A549 (cell line): ENCODE results near the gene ANK2.

Experiments used
- BCL3 ChIP-seq: fragments of >200 bp; sonication (Bioruptor Twin); formaldehyde crosslinking; IDR thresholded peaks from 3 replicates; pipeline ENCODE4 v1.6.1; 2016
- FOSB ChIP-seq: fragments of 250-450 bp; sonication (Bioruptor Pico); IDR thresholded peaks from 2 replicates; pipeline ENCODE4 v1.5.0; 2020; ENCODE audit warnings: mild to moderate bottlenecking, moderate library complexity
- MYC ChIP-seq: IDR thresholded peaks from 2 replicates; pipeline ENCODE4 v1.6.1; 2012; ENCODE audit warnings: mild to moderate bottlenecking, inconsistent platforms, low read length, improper control_type of control experiment, borderline replicate concordance
- NFE2L2 ChIP-seq: fragments of 150-350 bp; conservative IDR thresholded peaks from 2 replicates; pipeline ENCODE4 v1.6.1; 2014; ENCODE audit warnings: low read length
- POLR2A ChIP-seq: IDR thresholded peaks from 2 replicates; pipeline ENCODE4 v1.6.1; 2012; ENCODE audit warnings: mild to moderate bottlenecking, low read length
- RFX5 ChIP-seq: fragments of 450-650 bp; IDR thresholded peaks from 2 replicates; pipeline ENCODE4 v1.7.1; 2014; ENCODE audit warnings: antibody characterized with exemption, mild to moderate bottlenecking, moderate library complexity
- ZFP36 ChIP-seq: fragments of 450-650 bp; IDR thresholded peaks from 2 replicates; pipeline ENCODE4 v1.6.1; 2014; ENCODE audit warnings: borderline replicate concordance; ENCODE audit not compliant: partially characterized antibody
- TF ChIP-seq, protein P1 (sequence below): fragments of >200 bp; sonication (Bioruptor Twin); formaldehyde crosslinking; IDR thresholded peaks from 3 replicates; pipeline ENCODE4 v1.5.1; 2016
- TF ChIP-seq, protein P2 (sequence below): IDR thresholded peaks from 2 replicates; pipeline ENCODE4 v1.6.1; 2012

- TF ChIP-seq RFX5 (no peak), ZFP36 (no peak), FOSB (CRISPR knock-in tag) (no peak), BCL3 (no peak), MYC (no peak), NFE2L2 (no peak), POLR2A (no peak)
- TF ChIP-seq, protein P1, sequence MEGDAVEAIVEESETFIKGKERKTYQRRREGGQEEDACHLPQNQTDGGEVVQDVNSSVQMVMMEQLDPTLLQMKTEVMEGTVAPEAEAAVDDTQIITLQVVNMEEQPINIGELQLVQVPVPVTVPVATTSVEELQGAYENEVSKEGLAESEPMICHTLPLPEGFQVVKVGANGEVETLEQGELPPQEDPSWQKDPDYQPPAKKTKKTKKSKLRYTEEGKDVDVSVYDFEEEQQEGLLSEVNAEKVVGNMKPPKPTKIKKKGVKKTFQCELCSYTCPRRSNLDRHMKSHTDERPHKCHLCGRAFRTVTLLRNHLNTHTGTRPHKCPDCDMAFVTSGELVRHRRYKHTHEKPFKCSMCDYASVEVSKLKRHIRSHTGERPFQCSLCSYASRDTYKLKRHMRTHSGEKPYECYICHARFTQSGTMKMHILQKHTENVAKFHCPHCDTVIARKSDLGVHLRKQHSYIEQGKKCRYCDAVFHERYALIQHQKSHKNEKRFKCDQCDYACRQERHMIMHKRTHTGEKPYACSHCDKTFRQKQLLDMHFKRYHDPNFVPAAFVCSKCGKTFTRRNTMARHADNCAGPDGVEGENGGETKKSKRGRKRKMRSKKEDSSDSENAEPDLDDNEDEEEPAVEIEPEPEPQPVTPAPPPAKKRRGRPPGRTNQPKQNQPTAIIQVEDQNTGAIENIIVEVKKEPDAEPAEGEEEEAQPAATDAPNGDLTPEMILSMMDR = no peak
- TF ChIP-seq, protein P2, sequence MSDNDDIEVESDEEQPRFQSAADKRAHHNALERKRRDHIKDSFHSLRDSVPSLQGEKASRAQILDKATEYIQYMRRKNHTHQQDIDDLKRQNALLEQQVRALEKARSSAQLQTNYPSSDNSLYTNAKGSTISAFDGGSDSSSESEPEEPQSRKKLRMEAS = no peak
Measured at GRCh38 chr4:113024388-113024787, 25.1 kb upstream of the ANK2 start.
